Measurements from ENCODE around the gene MPO.

Gene MPO

DNA sequence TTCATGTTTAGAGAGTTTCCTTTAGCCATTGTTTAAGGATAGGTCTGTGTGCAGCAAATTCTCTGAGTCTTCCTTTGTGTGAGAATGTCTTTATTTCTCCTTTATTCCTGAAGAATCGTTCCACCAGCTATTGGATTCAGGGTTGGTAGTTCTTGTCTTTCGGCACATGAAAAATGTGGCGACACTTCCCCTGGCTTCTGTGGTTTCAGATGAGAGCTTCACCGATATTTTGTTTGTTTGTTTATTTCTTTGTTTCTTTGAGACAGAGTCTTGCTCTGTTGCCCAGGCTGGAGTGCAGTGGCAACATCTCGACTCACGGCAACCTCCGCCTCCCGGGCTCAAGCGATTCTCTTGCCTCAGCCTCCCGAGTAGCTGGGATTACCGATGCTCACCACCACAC lies 18.6 kb downstream of the MPO start:
- DNase-seq, result no peak

- DNase-seq, result no peak
These were observed 25.9 kb downstream of the MPO start for GRCh38 chr17:58254803-58255202.

- DNase-seq, result no peak
These were observed 27.7 kb downstream of the MPO start for GRCh38 chr17:58253082-58253481.

GRCh38 chr17:58252141-58252540 lies 28.6 kb downstream of the MPO start:
- no peak for DNase-seq

DNA sequence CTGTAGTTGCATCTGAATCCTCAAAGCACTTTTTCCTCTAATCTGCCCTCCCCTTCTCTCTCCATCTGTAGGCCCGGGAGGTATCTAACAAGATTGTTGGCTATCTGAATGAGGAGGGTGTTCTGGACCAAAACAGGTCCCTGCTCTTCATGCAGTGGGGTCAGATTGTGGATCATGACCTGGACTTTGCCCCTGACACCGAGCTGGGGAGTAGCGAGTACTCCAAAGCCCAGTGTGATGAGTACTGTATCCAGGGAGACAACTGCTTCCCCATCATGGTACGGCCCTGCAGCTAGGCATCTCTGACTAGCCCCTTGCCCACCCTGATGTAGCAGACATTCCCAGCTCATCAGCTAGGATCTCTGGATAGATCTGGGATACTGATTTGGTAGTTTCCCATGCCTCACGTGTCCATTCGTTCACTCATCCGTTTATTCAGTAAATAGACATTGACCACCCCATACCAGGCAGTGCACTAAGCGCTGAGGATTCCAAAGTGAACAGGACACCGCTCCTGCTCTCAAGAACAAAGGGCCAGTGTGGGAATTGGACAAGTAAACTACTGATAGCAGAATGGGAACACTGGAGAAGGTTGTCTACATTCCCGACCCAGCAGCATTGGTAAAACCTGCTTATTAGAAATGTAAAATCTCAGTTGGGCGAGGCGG lies 30.3 kb downstream of the MPO start:
- no peak for DNase-seq

- peak; percentile 36 for DNase-seq
These were observed 31.2 kb downstream of the MPO start for GRCh38 chr17:58249270-58250133.

GRCh38 chr17:58248955-58249269 lies 31.8 kb downstream of the MPO start:
- no peak for DNase-seq

GRCh38 chr17:58247511-58248363 lies 33.0 kb downstream of the MPO start:
- DNase-seq, result no peak

- DNase-seq, result no peak
These were observed 34.0 kb downstream of the MPO start for GRCh38 chr17:58246781-58247180.

- DNase-seq, result no peak
These were observed 34.5 kb downstream of the MPO start for GRCh38 chr17:58246104-58246740.

DNA sequence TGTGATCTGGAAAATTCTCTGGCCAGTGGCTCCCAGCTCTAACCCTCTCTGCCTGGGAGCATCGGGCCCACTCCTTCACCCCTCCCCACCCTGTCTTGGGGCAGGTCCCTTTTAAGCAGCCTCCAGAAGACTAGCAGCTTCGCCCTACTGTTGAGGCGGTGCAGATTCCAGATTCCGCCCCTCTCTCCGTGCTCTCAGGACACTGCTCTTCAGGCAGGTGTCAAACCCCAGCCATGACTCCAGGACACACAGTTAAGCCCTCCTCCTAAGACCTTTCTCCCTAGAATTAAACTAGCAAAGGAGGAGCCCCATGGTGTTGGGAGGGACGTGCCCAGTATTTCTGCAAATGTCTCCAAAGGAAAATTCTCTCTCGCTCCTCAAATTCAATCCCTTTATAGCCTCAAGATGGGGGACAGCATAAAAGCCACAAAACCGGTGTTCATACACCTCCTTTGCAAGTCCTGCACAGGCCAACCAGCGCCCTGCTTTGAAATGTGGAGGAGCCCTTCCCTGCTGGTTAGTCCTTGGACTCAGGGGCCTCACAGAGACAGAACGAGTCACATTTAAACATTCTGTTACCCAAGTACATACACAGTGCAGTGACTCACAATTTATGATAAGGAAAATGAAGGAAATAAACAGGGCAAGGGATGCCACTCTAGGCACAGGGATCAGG lies 35.2 kb downstream of the MPO start:
- no peak for DNase-seq

GRCh38 chr17:58244963-58245362 lies 35.8 kb downstream of the MPO start:
- no peak for DNase-seq

DNA sequence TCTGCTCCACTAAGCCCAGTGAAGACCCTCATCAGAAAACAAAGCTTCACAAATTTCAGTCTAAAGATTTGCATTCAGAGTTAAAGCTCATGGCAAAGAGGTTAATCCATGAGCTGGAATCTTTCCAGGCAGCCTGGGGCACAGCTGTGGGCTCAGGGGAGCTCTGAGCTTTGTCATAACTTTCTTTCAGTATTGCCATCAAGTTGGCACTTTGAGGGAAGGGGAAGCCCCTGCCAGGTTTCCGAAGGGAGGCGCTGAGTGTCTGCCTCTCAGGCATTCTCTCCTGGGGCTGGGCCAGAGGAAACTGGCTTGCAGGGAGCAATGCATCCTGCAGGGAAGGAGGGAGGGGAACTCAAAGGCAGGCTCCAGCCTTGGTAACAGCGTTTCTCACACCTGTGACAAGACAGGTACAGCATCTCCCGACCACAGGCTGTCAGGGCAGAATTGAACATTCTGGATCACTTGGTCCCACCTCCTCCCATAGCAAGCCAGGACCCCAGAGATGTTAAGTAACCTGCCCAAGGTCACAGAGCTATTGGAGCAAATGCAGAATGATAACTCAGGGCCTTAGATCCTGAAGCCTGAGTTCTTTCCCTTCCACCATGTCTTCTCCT lies 38.5 kb downstream of the MPO start:
- DNase-seq, result no peak

GRCh38 chr17:58239987-58240386 lies 40.7 kb downstream of the MPO start:
- DNase-seq, result no peak

- DNase-seq, result no peak
These were observed 42.5 kb downstream of the MPO start, which contains the start of gene LPO for GRCh38 chr17:58238147-58238634. Gene LPO, plus strand, starts transcription at chr17:58238584. Its CDS starts 4,396 bp downstream, at chr17:58242980.

- no peak for DNase-seq
These were observed 44.3 kb downstream of the MPO start for GRCh38 chr17:58236394-58236793.

DNA sequence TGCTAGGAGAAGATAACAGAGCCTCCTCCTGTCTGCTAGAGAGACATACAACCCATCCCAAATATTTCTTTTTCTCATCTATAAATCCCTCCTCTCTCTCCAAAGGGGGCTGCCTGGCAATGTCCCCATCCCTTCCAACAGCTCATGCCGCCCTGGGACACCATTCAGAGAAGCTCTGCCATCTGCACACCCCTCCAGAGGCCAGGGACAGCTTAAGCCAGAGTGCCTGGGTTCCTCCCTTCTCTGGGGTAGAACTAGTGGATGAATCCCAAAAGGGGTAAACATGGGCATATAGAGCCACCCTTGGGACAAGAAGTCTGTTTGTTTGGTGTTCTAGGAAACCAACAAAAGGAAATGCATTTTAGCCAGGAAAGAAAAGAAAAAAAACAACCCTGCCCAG lies 44.9 kb downstream of the MPO start:
- no peak for DNase-seq

DNA sequence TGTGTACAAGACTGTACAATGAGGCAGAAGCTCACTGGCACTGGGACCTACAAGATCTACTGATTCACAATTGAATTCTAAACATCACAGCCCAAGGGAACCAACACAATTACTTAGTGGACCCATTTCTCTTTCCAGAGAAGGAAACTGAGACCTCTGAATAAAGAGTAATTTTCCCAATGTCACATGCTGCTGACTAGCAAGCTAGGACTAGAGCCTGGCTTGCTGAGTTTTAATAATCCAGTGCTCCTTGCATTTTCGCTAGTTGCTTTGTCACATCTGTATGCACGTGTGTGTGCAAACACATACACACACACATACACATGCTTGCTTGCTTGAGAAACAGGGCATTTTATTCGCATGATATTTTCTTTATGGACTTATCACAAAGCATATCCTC lies 46.2 kb downstream of the MPO start:
- no peak for DNase-seq

DNA sequence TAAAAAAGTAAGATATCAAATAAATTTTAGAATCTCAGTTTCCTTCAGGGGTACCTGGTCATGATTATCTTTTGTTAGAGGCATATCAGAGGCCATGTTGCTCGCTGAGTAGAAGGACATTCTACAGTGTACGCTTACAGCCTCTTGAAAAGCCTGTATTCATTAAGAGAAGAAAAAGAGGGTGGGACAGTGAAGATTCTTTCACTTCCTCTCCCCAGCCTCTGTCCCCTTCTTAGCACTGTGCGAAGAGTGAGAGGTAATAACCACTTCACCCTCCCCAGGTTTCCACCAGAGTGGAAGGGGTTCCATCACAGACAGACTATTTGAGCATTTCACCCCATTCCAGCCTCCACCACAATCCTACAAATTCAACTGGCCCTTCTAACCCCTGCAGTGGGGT lies 47.2 kb downstream of the MPO start:
- DNase-seq, result no peak

GRCh38 chr17:58232707-58233156 lies 48.0 kb downstream of the MPO start:
- no peak for DNase-seq

GRCh38 chr17:58231641-58232040 lies 49.1 kb downstream of the MPO start:
- no peak for DNase-seq

DNA sequence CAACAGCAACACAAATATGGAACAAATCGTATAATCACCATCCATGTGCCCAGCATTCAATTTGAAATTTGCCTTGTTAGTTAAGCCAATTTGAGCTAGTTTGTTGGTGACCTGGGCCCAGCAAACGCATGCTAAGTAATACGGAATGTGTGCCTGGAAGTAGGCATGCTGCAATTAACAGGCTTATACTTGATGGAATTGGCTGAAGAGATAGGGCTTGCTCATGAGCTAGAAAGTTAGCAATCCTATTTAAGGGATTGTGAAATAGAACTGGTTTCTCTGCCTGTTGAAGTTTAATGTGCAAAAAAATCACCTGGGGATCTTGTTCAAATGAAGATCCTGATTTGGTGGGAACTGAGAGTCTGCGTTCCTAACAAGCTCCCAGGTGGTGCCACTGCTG lies 50.9 kb downstream of the MPO start:
- DNase-seq, result no peak
